ENCODE results near the gene TULP4. TPM values are rescaled to one million over a fixed set of nuclear protein-coding genes. Genes with fewer than 3 reads are reported as not detected.

The TULP4 gene
- total RNA-seq, 1 donor from 2014 or later: 63.0 TPM

- no peaks in the 10 kb centered on the region for H3K9me3 Mint-ChIP-seq
- no peak for ATAC-seq (ENCODE audit: low read depth)
- no peak overlapping the region for H3K27ac Mint-ChIP-seq
Measured at GRCh38 chr6:158312672-158313397, 570 bp downstream of the TULP4 start.

GRCh38 chr6:158313989-158314388 is 1.7 kb downstream of the TULP4 start:
- ChIA-PET POLR2A (no interaction called here), CTCF (no interaction called here)
- peak overlapping the region; percentile 74 for H3K4me3 Mint-ChIP-seq
- H3K27ac Mint-ChIP-seq: peak overlapping the region; percentile 76
- H3K27me3 Mint-ChIP-seq: no peaks in the 10 kb centered on the region
- H3K36me3 Mint-ChIP-seq (ENCODE audit: low read depth): peaks cover 39% of the 10 kb centered on the region
- intact Hi-C loops (cut with micrococcal nuclease): no loop called here
- peaks cover 48% of the 10 kb centered on the region for H3K4me1 Mint-ChIP-seq
- no peaks in the 10 kb centered on the region for H3K9me3 Mint-ChIP-seq
- ATAC-seq (ENCODE audit: low read depth) (peak; percentile 28), DNase-seq (no peak)
- no peak for TF ChIP-seq CTCF (IDR thresholded peaks at IDR 0.05)

More at GRCh38 chr6:158312672-158313397, 570 bp downstream of the TULP4 start:
- peaks cover 39% of the 10 kb centered on the region for H3K4me1 Mint-ChIP-seq
- no peak for TF ChIP-seq CTCF (IDR thresholded peaks at IDR 0.05)
- no peaks in the 10 kb centered on the region for H3K27me3 Mint-ChIP-seq
- DNase-seq: no peak
- H3K4me3 Mint-ChIP-seq: no peak overlapping the region
- intact Hi-C loops (cut with micrococcal nuclease): no loop called here
- CTCF ChIA-PET: no interaction called here
- peaks cover 39% of the 10 kb centered on the region for H3K36me3 Mint-ChIP-seq (ENCODE audit: low read depth)
- POLR2A ChIA-PET: no interaction called here

GRCh38 chr6:158314737-158315136 is 2.5 kb downstream of the TULP4 start:
- H3K4me1 Mint-ChIP-seq: peaks cover 52% of the 10 kb centered on the region
- H3K27me3 Mint-ChIP-seq: no peaks in the 10 kb centered on the region
- H3K36me3 Mint-ChIP-seq (ENCODE audit: low read depth): peaks cover 39% of the 10 kb centered on the region
- ATAC-seq (ENCODE audit: low read depth) (no peak), DNase-seq (no peak)
- no peaks in the 10 kb centered on the region for H3K9me3 Mint-ChIP-seq
- TF ChIP-seq CTCF (IDR thresholded peaks at IDR 0.05): no peak
- H3K27ac Mint-ChIP-seq: no peak overlapping the region
- ChIA-PET CTCF (no interaction called here), POLR2A (interaction anchor here (1.0 kb wide), 1 partner anchor 13 kb away, joined by 4 read pairs; no protein-coding TSS in a partner anchor)
- intact Hi-C loops (cut with micrococcal nuclease): no loop called here
- no peak overlapping the region for H3K4me3 Mint-ChIP-seq

GRCh38 chr6:158316022-158316421 is 3.8 kb downstream of the TULP4 start:
- Mint-ChIP-seq H3K9me3 (no peaks in the 10 kb centered on the region), H3K36me3 (ENCODE audit: low read depth) (peaks cover 41% of the 10 kb centered on the region)

GRCh38 chr6:158321960-158322359 is 9.7 kb downstream of the TULP4 start:
- ATAC-seq (ENCODE audit: low read depth) (no peak), DNase-seq (no peak)
- no peak overlapping the region for H3K4me3 Mint-ChIP-seq
- H3K36me3 Mint-ChIP-seq (ENCODE audit: low read depth): peaks cover 13% of the 10 kb centered on the region
- peaks cover 75% of the 10 kb centered on the region for H3K4me1 Mint-ChIP-seq
- H3K27ac Mint-ChIP-seq: no peak overlapping the region
- H3K27me3 Mint-ChIP-seq: no peaks in the 10 kb centered on the region
- ChIA-PET POLR2A (no interaction called here), CTCF (no interaction called here)
- no peak for TF ChIP-seq CTCF (IDR thresholded peaks at IDR 0.05)
- intact Hi-C loops (cut with micrococcal nuclease): loop anchor here (10.0 kb wide), 1 partner anchor 47 kb away; no protein-coding TSS in a partner anchor
- no peaks in the 10 kb centered on the region for H3K9me3 Mint-ChIP-seq

More at GRCh38 chr6:158316022-158316421, 3.8 kb downstream of the TULP4 start:
- Mint-ChIP-seq H3K4me3 (no peak overlapping the region), H3K27me3 (no peaks in the 10 kb centered on the region), H3K4me1 (peaks cover 55% of the 10 kb centered on the region), H3K27ac (no peak overlapping the region)
- CTCF ChIA-PET: no interaction called here
- TF ChIP-seq CTCF (IDR thresholded peaks at IDR 0.05): no peak
- intact Hi-C loops (cut with micrococcal nuclease): no loop called here
- ATAC-seq (ENCODE audit: low read depth) (no peak), DNase-seq (no peak)
- POLR2A ChIA-PET: no interaction called here

Measured in activated B cell treated with CpG ODN at 0.5 μM for 24 hours (primary cell).